ENCODE results near the gene HSBP1.

HSBP1 gene

DNA sequence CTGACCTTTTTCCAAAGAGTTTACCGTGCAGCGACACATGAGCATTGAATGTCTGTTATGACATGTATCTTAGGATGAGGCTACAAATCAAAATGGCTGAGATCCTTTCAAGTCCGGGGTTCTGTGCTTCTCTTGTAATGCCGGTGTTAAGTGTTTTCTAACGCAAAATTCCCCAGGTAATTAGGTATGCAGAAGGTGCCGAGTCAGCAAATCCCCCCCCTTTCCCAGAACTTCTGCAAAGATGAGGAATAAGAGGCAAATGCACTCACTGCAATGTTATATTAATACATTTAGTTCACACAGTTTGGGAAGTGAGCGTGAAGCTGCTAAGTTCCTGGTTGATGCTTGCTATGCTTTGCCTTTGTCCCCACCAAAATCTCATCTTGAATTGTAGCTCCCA lies 54.9 kb downstream of the HSBP1 start:
- no peak for TF ChIP-seq ZNF274 (IDR thresholded peaks at IDR 0.05; ENCODE audit: low read depth, low read length)

GRCh38 chr16:83863682-83864081 lies 55.9 kb downstream of the HSBP1 start:
- TF ChIP-seq ZNF274 (IDR thresholded peaks at IDR 0.05; ENCODE audit: low read depth, low read length): no peak
- H3K4me3 ChIP-seq (ENCODE audit: low read length): no peak overlapping the region

More for the DNA sequence above, 54.9 kb downstream of the HSBP1 start:
- no peak overlapping the region for H3K4me3 ChIP-seq (ENCODE audit: low read length)

Measured in GM08714 (cell line).